Lower leg skin (tissue), 4 donors: ENCODE data around the gene IFNAR2. TPM values are rescaled to one million over a fixed set of nuclear protein-coding genes. Genes with fewer than 3 reads are reported as not detected.

ENCODE experiments used
- DNase-seq, 2 donors: peaks; one replicate each; pipeline ENCODE4 v3.0.0-alpha.2; 2019; ENCODE audit warnings: low spot score in 2 of 2
- H3K4me3 ChIP-seq: fragments of 200-600 bp; sonication (generic); 2 replicates; pipeline ENCODE4 v1.5.1; 2017; ENCODE audit warnings: mild to moderate bottlenecking, low read depth; ENCODE audit not compliant: poor library complexity, severe bottlenecking
- POLR2A ChIP-seq, 2 donors: fragments of 450-650 bp; IDR thresholded peaks; one replicate each; pipeline ENCODE4 v1.6.1; 2016 to 2017; ENCODE audit warnings: antibody characterized with exemption in 2 of 2, mild to moderate bottlenecking in 1 of 2, moderate library complexity in 1 of 2
- WGBS, 2 donors: methylation state at CpG; one replicate each; pipeline ENCODE4 v1.1.5; 2018; 5-methylcytosine and 5-hydroxymethylcytosine counted together
- intact Hi-C: fragments of 100-400 bp; cut with DNase I; formaldehyde crosslinking; loops from one replicate; pipeline ENCODE4 v1.15.0; 2023; ENCODE audit warnings: low total_unique reads
- total RNA-seq, 4 donors: library from RNA; depleted of rRNA; stranded (reverse); fragments of >200 nt; gene quantifications; one replicate each; pipeline ENCODE4 v1.1.0, GENCODE V29; 2016
- TF ChIP-seq, protein P1 (sequence below), 3 donors: fragments of 450-650 bp; IDR thresholded peaks; one replicate each; pipeline ENCODE4 v1.5.1; 2016; ENCODE audit warnings: antibody characterized with exemption in 3 of 3, mild to moderate bottlenecking in 3 of 3, moderate library complexity in 2 of 3

The IFNAR2 gene
- 10 to 100 TPM in 1 of 4 donors, 1 to 10 TPM in 3; 2.7 to 14.2 (median 2.9) TPM for total RNA-seq

DNA sequence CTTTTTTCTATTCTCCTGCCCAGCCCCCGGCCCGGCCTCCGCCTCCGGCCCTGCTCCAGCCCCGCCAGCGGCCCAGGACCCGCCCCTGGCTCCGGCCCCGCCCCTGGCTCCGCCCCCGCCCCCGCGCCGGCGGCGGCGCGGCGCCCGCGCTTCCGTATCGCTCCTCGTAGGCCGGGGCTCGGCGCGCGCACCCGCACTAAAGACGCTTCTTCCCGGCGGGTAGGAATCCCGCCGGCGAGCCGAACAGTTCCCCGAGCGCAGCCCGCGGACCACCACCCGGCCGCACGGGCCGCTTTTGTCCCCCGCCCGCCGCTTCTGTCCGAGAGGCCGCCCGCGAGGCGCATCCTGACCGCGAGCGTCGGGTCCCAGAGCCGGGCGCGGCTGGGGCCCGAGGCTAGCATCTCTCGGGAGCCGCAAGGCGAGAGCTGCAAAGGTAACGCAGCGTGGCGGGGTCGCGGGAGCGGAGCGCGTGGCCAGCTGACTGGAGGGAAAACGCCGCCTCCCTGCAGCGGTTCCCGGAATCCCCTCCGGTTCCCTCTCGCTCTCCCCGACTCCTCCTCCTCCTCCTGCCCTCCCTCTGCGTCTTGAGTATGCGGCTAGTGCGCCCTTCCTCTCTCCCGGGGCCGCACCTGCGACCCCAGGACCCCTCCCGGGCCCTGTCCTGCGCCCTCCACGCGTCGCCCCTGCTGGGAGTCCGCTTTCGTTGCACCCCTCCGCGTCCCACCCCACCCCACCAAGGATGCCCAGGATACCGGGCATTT lies at the start of gene IFNAR2:
IFNAR2 (plus strand) TSS at position 155 of the 761 bp plus-strand sequence. CDS start 11,985 bp downstream, outside the sequence.
- H3K4me3 ChIP-seq, result peak within 1 kb of the TSS; percentile 80
- intact Hi-C loops, result no loop called here
- 1% methylated on average over 51 to 58 of the region's 95 CpGs for WGBS, 2 donors
- TF ChIP-seq, protein P1, sequence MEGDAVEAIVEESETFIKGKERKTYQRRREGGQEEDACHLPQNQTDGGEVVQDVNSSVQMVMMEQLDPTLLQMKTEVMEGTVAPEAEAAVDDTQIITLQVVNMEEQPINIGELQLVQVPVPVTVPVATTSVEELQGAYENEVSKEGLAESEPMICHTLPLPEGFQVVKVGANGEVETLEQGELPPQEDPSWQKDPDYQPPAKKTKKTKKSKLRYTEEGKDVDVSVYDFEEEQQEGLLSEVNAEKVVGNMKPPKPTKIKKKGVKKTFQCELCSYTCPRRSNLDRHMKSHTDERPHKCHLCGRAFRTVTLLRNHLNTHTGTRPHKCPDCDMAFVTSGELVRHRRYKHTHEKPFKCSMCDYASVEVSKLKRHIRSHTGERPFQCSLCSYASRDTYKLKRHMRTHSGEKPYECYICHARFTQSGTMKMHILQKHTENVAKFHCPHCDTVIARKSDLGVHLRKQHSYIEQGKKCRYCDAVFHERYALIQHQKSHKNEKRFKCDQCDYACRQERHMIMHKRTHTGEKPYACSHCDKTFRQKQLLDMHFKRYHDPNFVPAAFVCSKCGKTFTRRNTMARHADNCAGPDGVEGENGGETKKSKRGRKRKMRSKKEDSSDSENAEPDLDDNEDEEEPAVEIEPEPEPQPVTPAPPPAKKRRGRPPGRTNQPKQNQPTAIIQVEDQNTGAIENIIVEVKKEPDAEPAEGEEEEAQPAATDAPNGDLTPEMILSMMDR (IDR thresholded peaks at IDR 0.05), result no peak
- no peak for TF ChIP-seq POLR2A (IDR thresholded peaks at IDR 0.05)
- DNase-seq, result peak; percentile 33 to 93

DNA sequence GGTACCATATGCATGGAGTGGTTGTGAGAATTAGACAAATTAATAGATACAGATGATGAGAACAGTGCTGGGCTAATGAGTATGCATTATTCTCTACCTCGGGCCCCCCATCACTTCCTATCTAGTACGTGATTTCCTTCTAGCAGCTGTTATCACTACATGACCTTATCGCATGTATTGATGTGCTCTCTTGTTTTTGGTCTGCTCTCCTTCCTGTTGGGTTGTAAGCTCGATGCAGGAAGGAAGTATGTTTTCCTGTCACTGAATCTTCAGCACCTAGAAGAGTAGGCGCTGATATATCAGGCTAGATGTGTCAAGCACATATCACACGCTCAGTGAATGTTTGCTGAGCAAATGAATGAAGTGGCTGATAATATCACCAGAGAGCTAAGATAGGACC lies 43.9 kb upstream of the IFNAR2 start:
- intact Hi-C loops, result no loop called here

DNA sequence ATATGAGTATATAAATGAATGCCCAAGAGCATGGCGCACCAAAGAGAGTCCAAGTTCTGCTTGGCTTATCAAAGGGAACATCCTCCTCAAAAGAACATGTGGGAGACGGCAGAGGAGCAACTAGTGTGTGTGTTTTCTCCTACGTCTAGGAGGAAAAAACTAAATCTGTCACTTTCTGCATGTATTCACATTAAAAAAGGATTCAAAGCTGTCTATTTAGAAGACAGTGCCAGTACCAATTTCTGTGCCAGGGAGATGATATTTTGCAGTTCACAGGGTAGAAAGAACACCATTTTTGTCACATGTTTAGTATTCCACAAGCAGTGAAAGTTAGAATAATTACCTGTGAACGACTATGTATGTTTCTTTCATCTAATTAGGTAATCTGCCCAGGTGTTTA lies 42.5 kb upstream of the IFNAR2 start:
- intact Hi-C loops, result no loop called here
- no peak for DNase-seq

More for the DNA sequence above, 43.9 kb upstream of the IFNAR2 start:
- no peak for TF ChIP-seq POLR2A (IDR thresholded peaks at IDR 0.05)
- TF ChIP-seq, protein P1 (IDR thresholded peaks at IDR 0.05), result no peak
- 73 to 79% methylated on average over 6 of the region's 6 CpGs for WGBS, 2 donors
- H3K4me3 ChIP-seq, result no peak overlapping the region
- no peak for DNase-seq

DNA sequence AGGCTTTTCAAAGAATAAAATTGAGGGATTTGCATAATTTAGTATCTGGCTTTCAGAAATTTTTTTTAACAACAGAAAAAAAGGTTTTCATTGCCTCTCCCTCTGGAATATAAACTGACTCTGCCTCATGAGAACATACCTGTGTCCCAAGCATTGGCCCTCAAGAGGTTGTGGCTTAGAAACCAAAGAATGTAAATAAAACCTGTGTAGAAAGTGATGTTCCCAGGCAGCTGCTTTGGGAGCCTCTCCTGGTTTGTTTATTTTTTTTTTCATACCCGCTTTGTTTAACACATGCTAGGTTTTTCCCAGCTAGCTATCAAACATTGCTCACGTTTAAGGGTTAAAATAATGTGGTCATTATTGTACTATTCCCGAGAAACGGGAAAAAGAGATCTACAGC lies 40.5 kb upstream of the IFNAR2 start:
- TF ChIP-seq, protein P1 (IDR thresholded peaks at IDR 0.05), result no peak
- TF ChIP-seq POLR2A (IDR thresholded peaks at IDR 0.05), result no peak
- H3K4me3 ChIP-seq, result no peak overlapping the region
- WGBS, 2 donors, result 39 to 44% methylated on average over 4 of the region's 4 CpGs
- DNase-seq, result no peak
- intact Hi-C loops, result no loop called here

More for the DNA sequence above, 42.5 kb upstream of the IFNAR2 start:
- 63 to 67% methylated on average over 4 of the region's 4 CpGs for WGBS, 2 donors
- no peak overlapping the region for H3K4me3 ChIP-seq
- no peak for TF ChIP-seq POLR2A (IDR thresholded peaks at IDR 0.05)
- TF ChIP-seq, protein P1 (IDR thresholded peaks at IDR 0.05), result no peak

DNA sequence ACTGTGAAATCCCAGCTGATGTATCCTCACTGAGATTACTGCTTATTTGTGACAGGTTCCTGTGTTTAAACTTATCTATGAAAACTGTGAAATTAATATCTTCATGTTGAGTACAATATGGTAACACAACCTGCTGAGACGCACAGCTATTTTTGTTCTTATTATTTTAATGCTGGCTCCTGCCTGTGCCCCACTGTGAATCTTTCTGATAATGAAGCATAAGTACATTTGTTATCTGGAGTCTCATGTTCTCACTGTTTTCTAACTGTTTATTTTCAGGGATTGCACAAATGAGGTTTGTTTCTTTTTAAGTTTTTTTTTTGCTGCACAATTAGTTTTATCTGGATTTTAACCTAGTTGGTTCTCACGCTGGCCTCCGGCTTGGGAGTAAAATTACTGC lies 39.9 kb upstream of the IFNAR2 start:
- DNase-seq, result no peak
- intact Hi-C loops, result loop anchor here (10.0 kb wide), 1 partner anchor 175 kb away; no protein-coding TSS in a partner anchor
- TF ChIP-seq, protein P1 (IDR thresholded peaks at IDR 0.05), result no peak
- no peak for TF ChIP-seq POLR2A (IDR thresholded peaks at IDR 0.05)
- WGBS, 2 donors, result 75 to 85% methylated on average over 3 of the region's 3 CpGs
- H3K4me3 ChIP-seq, result no peak overlapping the region
